Panc1 (cell line): ENCODE data around the gene ANKRD26. TPM values are rescaled to one million over a fixed set of nuclear protein-coding genes. Genes with fewer than 3 reads are reported as not detected.
"Not testable (repeated sequence)": the region's sequence is repeated elsewhere in the genome, so short reads cannot be mapped to it uniquely, and the experiment has no call there.

Source experiments
- ATAC-seq: fragments of 200-7000 bp; cut with Tn5 transposase; 2 replicates; pipeline ENCODE4 v1.9.1; 2020; ENCODE audit warnings: mild to moderate bottlenecking, moderate library complexity
- BruUV-seq: library from RNA; stranded (reverse); fragments of 400-500 nt; replicated peaks from 2 replicates; lab custom pipeline; 2021; lab: Mats Ljungman, UMichigan
- CTCF ChIA-PET: fragments of 300-600 bp; sonication (Branson Sonifier 250); formaldehyde crosslinking; loops from one replicate; lab custom pipeline; 2022; ENCODE audit warnings: antibody characterized with exemption; lab: Charles Lee
- POLR2A ChIA-PET: fragments of 300-600 bp; sonication (Branson Sonifier 250); formaldehyde crosslinking; loops from one replicate; lab custom pipeline; 2022; ENCODE audit warnings: antibody characterized with exemption; lab: Charles Lee
- DNase-seq: peaks from one replicate; pipeline ENCODE4 v3.0.0-alpha.2; 2010; ENCODE audit warnings: low read depth, low spot score
- H3K27ac ChIP-seq: 2 replicates; pipeline ENCODE4 v1.5.1; 2011; ENCODE audit warnings: mild to moderate bottlenecking, low read length, inconsistent platforms
- H3K27me3 ChIP-seq: fragments of 200-500 bp; sonication (Bioruptor generic); 2 replicates; pipeline ENCODE4 v1.6.0; 2014; ENCODE audit warnings: low read length, inconsistent platforms; ENCODE audit not compliant: control insufficient read depth, insufficient read depth
- H3K36me3 ChIP-seq: fragments of 200-500 bp; sonication (Bioruptor generic); 2 replicates; pipeline ENCODE4 v1.5.1; 2014; ENCODE audit warnings: inconsistent platforms, mild to moderate bottlenecking, low read length, moderate library complexity; ENCODE audit not compliant: control insufficient read depth, insufficient read depth
- H3K4me1 ChIP-seq: 2 replicates; pipeline ENCODE4 v1.5.1; 2011; ENCODE audit warnings: inconsistent platforms, mild to moderate bottlenecking, low read length, moderate library complexity; ENCODE audit not compliant: control insufficient read depth, insufficient read depth
- H3K4me3 ChIP-seq, 2 experiments: 2 replicates each; pipeline ENCODE4 v1.5.1; 2011 to 2012; ENCODE audit warnings: low read depth in 2 of 2, low read length in 2 of 2, mild to moderate bottlenecking in 2 of 2, inconsistent platforms in 1 of 2, moderate library complexity in 1 of 2
- H3K9me3 ChIP-seq: fragments of 200-500 bp; sonication (Bioruptor generic); 2 replicates; pipeline ENCODE4 v1.5.1; 2014; ENCODE audit warnings: low read depth, mild to moderate bottlenecking, inconsistent platforms, low read length, moderate library complexity; ENCODE audit not compliant: control insufficient read depth, insufficient read depth
- CTCF ChIP-seq: fragments of 450-650 bp; IDR thresholded peaks from 2 replicates; pipeline ENCODE4 v1.5.1; 2017; ENCODE audit warnings: mild to moderate bottlenecking
- POLR2AphosphoS5 ChIP-seq: IDR thresholded peaks from 2 replicates; pipeline ENCODE4 v1.6.1; 2012; ENCODE audit warnings: mild to moderate bottlenecking, low read depth, low read length, moderate library complexity
- REST ChIP-seq, 2 experiments: IDR thresholded peaks; 2 replicates each; pipeline ENCODE4 v1.6.1; 2011 to 2012; ENCODE audit warnings: low read depth in 2 of 2, control low read depth in 1 of 2, low read length in 1 of 2, mild to moderate bottlenecking in 1 of 2, moderate library complexity in 1 of 2; ENCODE audit not compliant: insufficient read depth in 1 of 2
- SIN3A ChIP-seq: IDR thresholded peaks from 2 replicates; pipeline ENCODE4 v1.6.1; 2012; ENCODE audit warnings: low read depth, mild to moderate bottlenecking, low read length, moderate library complexity, borderline replicate concordance; ENCODE audit not compliant: insufficient read depth
- TCF7L2 ChIP-seq: IDR thresholded peaks from 2 replicates; pipeline ENCODE4 v1.6.1; 2011; ENCODE audit warnings: mild to moderate bottlenecking, low read depth, low read length, inconsistent platforms
- in situ Hi-C: cut with HindIII; loops from 2 replicates; pipeline ENCODE4 v1.10.0; 2016; ENCODE audit warnings: low sequenced_read_pairs, low pct_unique_long_range_greater_than_20kb
- intact Hi-C: fragments of 100-400 bp; cut with micrococcal nuclease; formaldehyde crosslinking; loops from one replicate; pipeline ENCODE4 v1.10.0; 2022; ENCODE audit not compliant: unreplicated experiment
- total RNA-seq: library from RNA; stranded (reverse); gene quantifications from one replicate; pipeline ENCODE4 v1.2.1, GENCODE V29; 2021; ENCODE audit not compliant: unreplicated experiment

The ANKRD26 gene
- total RNA-seq, 1 experiment from 2014 or later, result 6.9 TPM

- H3K27me3 ChIP-seq, result no peaks in the 10 kb centered on the region
- no peaks in the 10 kb centered on the region for H3K4me1 ChIP-seq
- ATAC-seq (no peak), DNase-seq (no peak)
- intact Hi-C loops, result no loop called here
- no peaks in the 10 kb centered on the region for H3K9me3 ChIP-seq
- in situ Hi-C loops, result no loop called here
- no peak overlapping the region for H3K27ac ChIP-seq
- TF ChIP-seq SIN3A, result no peak
- TF ChIP-seq POLR2AphosphoS5, result no peak
- TF ChIP-seq TCF7L2, result no peak
- no peak for TF ChIP-seq CTCF
- no peak for TF ChIP-seq REST (IDR thresholded peaks at IDR 0.05; ENCODE audit: insufficient read depth in 1 of 2, low read depth in 2 of 2, low read length in 1 of 2)
- BruUV-seq, result no TSS peak
- no peaks in the 10 kb centered on the region; the same call in 1 of the 2 replicates for H3K36me3 ChIP-seq
- CTCF ChIA-PET, result no interaction called here
- H3K4me3 ChIP-seq, result no peak overlapping the region
- POLR2A ChIA-PET, result no interaction called here
Measured at GRCh38 chr10:27065084-27065483, 35.2 kb downstream of the ANKRD26 start.

GRCh38 chr10:27052656-27053055 lies 47.6 kb downstream of the ANKRD26 start:
- TF ChIP-seq SIN3A, result no peak
- no peak for TF ChIP-seq TCF7L2
- no peak for TF ChIP-seq REST (IDR thresholded peaks at IDR 0.05; ENCODE audit: insufficient read depth in 1 of 2, low read depth in 2 of 2, low read length in 1 of 2)
- TF ChIP-seq CTCF, result no peak
- TF ChIP-seq POLR2AphosphoS5, result no peak
- H3K9me3 ChIP-seq, result no peaks in the 10 kb centered on the region
- H3K4me1 ChIP-seq, result no peaks in the 10 kb centered on the region
- no peak overlapping the region for H3K4me3 ChIP-seq
- intact Hi-C loops, result no loop called here
- in situ Hi-C loops, result no loop called here
- POLR2A ChIA-PET, result no interaction called here
- no peak overlapping the region for H3K27ac ChIP-seq
- BruUV-seq, result no TSS peak
- CTCF ChIA-PET, result no interaction called here
- no peaks in the 10 kb centered on the region; the same call in 1 of the 2 replicates for H3K36me3 ChIP-seq
- H3K27me3 ChIP-seq, result no peaks in the 10 kb centered on the region
- ATAC-seq (no peak), DNase-seq (no peak)

GRCh38 chr10:27045247-27045646 lies 55.0 kb downstream of the ANKRD26 start:
- POLR2A ChIA-PET, intact Hi-C loops, H3K27ac ChIP-seq, H3K4me1 ChIP-seq, ATAC-seq, H3K36me3 ChIP-seq, H3K4me3 ChIP-seq, H3K9me3 ChIP-seq, DNase-seq, CTCF ChIA-PET, H3K27me3 ChIP-seq, in situ Hi-C loops, BruUV-seq: not testable (repeated sequence)
